Transverse colon (tissue), 4 donors: ENCODE data around the gene NOL8. TPM values are rescaled to one million over a fixed set of nuclear protein-coding genes. Genes with fewer than 3 reads are reported as not detected.

Experiments
- DNase-seq: peaks from one replicate; pipeline ENCODE4 v3.0.0-alpha.2; 2019
- H3K27ac ChIP-seq, 4 donors: fragments of 200-600 bp; sonication (generic); 2 replicates each; pipeline ENCODE4 v1.5.1; 2016 to 2018; ENCODE audit warnings: inconsistent platforms in 4 of 4
- H3K27me3 ChIP-seq: fragments of 200-600 bp; sonication (generic); 2 replicates; pipeline ENCODE4 v1.5.1; 2017; ENCODE audit warnings: inconsistent platforms
- H3K36me3 ChIP-seq, 4 donors: fragments of 200-600 bp; sonication (generic); 2 replicates each; pipeline ENCODE4 v1.5.1; 2017 to 2019; ENCODE audit warnings: inconsistent platforms in 4 of 4
- H3K4me1 ChIP-seq, 4 donors: fragments of 200-600 bp; sonication (generic); 2 replicates each; pipeline ENCODE4 v1.5.1; 2017 to 2020; ENCODE audit warnings: inconsistent platforms in 4 of 4
- H3K4me3 ChIP-seq, 4 donors: fragments of 200-600 bp; sonication (generic); 1 replicate in 1 of 4; 2 replicates in 3 of 4; pipeline versions ENCODE4 v1.5.1 to v1.6.1; 2017 to 2019; ENCODE audit warnings: inconsistent platforms in 4 of 4
- H3K9me3 ChIP-seq, 2 donors: fragments of 200-600 bp; sonication (generic); 2 replicates each; pipeline ENCODE4 v1.5.1; 2017 to 2019; ENCODE audit warnings: inconsistent platforms in 2 of 2
- EP300 ChIP-seq: sonication (generic); formaldehyde crosslinking; IDR thresholded peaks from one replicate; pipeline ENCODE4 v1.6.1; 2017; ENCODE audit warnings: antibody characterized with exemption, low read depth
- POLR2A ChIP-seq: fragments of 450-650 bp; IDR thresholded peaks from one replicate; pipeline ENCODE4 v1.6.1; 2016; ENCODE audit warnings: antibody characterized with exemption, mild to moderate bottlenecking, moderate library complexity
- POLR2AphosphoS5 ChIP-seq, 3 donors: sonication (generic); formaldehyde crosslinking; IDR thresholded peaks; one replicate each; pipeline ENCODE4 v1.6.1; 2016; ENCODE audit warnings: antibody characterized with exemption in 3 of 3
- WGBS, 2 donors: methylation state at CpG; one replicate each; pipeline ENCODE4 v1.1.5; 2018; ENCODE audit warnings: low coverage in 1 of 2; 5-methylcytosine and 5-hydroxymethylcytosine counted together
- in situ Hi-C, 4 donors: fragments of 200-750 bp; cut with MboI; loops; one replicate each; pipeline versions ENCODE4 v1.15.0 to v1.15.1; 2017; ENCODE audit warnings: low sequenced_read_pairs in 3 of 4, low pct_ligation_motif_present in 1 of 4, low pct_unique_long_range_greater_than_20kb in 1 of 4
- intact Hi-C: fragments of 100-400 bp; cut with DNase I; formaldehyde crosslinking; loops from one replicate; pipeline ENCODE4 v1.15.1; 2023; ENCODE audit warnings: low total_unique reads
- total RNA-seq, 4 donors: library from RNA; depleted of rRNA; stranded (reverse); fragments of >200 nt; gene quantifications; one replicate each; pipeline ENCODE4 v1.1.0, GENCODE V29; 2016
- TF ChIP-seq, protein P1 (sequence below), 5 experiments: fragments of 200-600 bp in 3 of 5; fragments of 450-650 bp in 2 of 5; sonication (generic) in 3 of 5; IDR thresholded peaks; 1 replicate in 2 of 5; 2 replicates in 3 of 5; pipeline ENCODE4 v1.5.1; 2016 to 2017; ENCODE audit warnings: antibody characterized with exemption in 5 of 5, inconsistent platforms in 3 of 5, mild to moderate bottlenecking in 2 of 5, moderate library complexity in 1 of 5

The NOL8 gene
- total RNA-seq, 4 donors from 2014 or later = 17.6 to 86.2 (median 24.3) TPM

DNA sequence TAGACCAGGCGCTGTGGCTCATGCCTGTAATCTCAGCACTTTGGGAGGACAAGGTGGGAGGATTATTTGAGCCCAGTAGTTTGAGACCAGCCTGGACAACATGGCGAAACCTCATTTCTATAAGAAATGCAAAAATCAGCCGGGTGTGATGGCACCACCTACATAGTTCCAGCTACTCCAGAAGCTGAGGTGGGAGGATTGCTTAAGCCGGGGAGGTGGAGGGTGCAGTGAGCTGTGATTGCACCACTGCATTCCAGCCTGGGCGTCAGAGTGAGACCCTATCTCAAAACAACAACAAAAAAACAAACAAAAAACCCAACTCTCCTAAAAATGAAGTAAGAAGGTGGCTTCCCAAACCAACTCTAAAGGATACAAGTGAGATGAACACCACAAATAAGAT is 54.6 kb downstream of the NOL8 start:
- WGBS, 2 donors = 95 to 97% methylated on average over 5 of the region's 5 CpGs
- H3K36me3 ChIP-seq = peaks cover 0 to 85% (median 37%) of the 10 kb centered on the region in 4 donors

DNA sequence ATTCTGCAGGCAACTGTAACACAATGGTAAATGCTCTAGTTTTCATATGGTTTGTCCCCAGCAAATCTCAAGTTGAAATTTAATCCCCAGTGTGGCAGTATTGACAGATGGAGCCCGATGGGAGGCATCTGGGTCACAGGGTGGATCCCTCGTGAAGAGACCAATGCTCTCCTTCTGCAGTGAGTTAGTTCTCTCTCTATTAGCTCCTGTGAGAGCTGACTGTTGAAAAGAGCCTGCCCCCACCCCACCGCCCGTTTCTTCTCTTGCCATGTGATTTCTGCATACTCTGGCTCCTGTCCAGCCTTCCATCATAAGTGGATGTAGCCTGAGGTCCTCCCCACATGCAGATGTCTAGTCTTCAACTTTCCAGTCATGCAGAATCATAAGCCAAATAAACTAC is 58.7 kb downstream of the NOL8 start:
- Histone ChIP-seq H3K4me3 (no peak overlapping the region), H3K27ac (no peak overlapping the region), H3K4me1 (no peaks in the 10 kb centered on the region), H3K9me3 (no peaks in the 10 kb centered on the region), H3K36me3 (peaks cover 0 to 94% (median 45%) of the 10 kb centered on the region in 4 donors), H3K27me3 (no peaks in the 10 kb centered on the region)
- no peak for DNase-seq
- no peak for TF ChIP-seq POLR2A
- TF ChIP-seq EP300 = no peak
- TF ChIP-seq POLR2AphosphoS5 (IDR thresholded peaks at IDR 0.05) = no peak
- TF ChIP-seq, protein P1, sequence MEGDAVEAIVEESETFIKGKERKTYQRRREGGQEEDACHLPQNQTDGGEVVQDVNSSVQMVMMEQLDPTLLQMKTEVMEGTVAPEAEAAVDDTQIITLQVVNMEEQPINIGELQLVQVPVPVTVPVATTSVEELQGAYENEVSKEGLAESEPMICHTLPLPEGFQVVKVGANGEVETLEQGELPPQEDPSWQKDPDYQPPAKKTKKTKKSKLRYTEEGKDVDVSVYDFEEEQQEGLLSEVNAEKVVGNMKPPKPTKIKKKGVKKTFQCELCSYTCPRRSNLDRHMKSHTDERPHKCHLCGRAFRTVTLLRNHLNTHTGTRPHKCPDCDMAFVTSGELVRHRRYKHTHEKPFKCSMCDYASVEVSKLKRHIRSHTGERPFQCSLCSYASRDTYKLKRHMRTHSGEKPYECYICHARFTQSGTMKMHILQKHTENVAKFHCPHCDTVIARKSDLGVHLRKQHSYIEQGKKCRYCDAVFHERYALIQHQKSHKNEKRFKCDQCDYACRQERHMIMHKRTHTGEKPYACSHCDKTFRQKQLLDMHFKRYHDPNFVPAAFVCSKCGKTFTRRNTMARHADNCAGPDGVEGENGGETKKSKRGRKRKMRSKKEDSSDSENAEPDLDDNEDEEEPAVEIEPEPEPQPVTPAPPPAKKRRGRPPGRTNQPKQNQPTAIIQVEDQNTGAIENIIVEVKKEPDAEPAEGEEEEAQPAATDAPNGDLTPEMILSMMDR (IDR thresholded peaks at IDR 0.05) = no peak
- WGBS, 2 donors = 72% methylated on average over 4 of the region's 4 CpGs; no CpG with 5 or more reads in 1 of the 2 donors
- in situ Hi-C loops = no loop called here
- intact Hi-C loops = no loop called here

More for the DNA sequence above, 54.6 kb downstream of the NOL8 start:
- Histone ChIP-seq H3K4me3 (no peak overlapping the region), H3K27ac (no peak overlapping the region), H3K27me3 (no peaks in the 10 kb centered on the region), H3K4me1 (no peaks in the 10 kb centered on the region), H3K9me3 (no peaks in the 10 kb centered on the region)
- in situ Hi-C loops (no loop called here), intact Hi-C loops (no loop called here)
- no peak for DNase-seq
- TF ChIP-seq POLR2AphosphoS5 (IDR thresholded peaks at IDR 0.05) (no peak), EP300 (no peak), POLR2A (no peak)
- TF ChIP-seq, protein P1 (IDR thresholded peaks at IDR 0.05) = no peak

DNA sequence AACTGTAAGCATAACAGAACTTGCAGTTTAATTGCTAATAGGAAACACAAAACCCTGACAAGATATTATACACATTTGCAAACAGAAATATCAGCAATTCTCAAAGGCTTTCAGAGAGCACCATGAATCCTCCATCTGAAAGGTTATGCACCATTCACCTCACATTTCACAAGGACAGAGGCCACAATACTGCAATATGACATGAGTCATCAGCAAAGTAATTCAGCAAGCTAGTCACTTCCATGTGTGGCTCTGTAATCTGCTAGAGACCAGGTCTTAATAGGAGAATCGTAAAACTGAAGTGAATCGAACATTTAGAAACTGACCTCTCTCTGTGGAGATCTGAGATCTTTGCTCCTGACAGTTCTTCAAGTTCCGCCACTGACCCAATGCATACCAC is 60.0 kb downstream of the NOL8 start:
- peaks cover 0 to 94% (median 44%) of the 10 kb centered on the region in 4 donors for H3K36me3 ChIP-seq
- no peaks in the 10 kb centered on the region for H3K4me1 ChIP-seq
- no peaks in the 10 kb centered on the region for H3K9me3 ChIP-seq
- intact Hi-C loops (no loop called here), in situ Hi-C loops (no loop called here)
- H3K27ac ChIP-seq = no peak overlapping the region
- DNase-seq = no peak
- 83 to 90% methylated on average over 3 of the region's 3 CpGs for WGBS, 2 donors
- no peaks in the 10 kb centered on the region for H3K27me3 ChIP-seq
- TF ChIP-seq EP300 (no peak), POLR2AphosphoS5 (IDR thresholded peaks at IDR 0.05) (no peak), POLR2A (no peak)
- TF ChIP-seq, protein P1 (IDR thresholded peaks at IDR 0.05) = no peak
- H3K4me3 ChIP-seq = no peak overlapping the region

DNA sequence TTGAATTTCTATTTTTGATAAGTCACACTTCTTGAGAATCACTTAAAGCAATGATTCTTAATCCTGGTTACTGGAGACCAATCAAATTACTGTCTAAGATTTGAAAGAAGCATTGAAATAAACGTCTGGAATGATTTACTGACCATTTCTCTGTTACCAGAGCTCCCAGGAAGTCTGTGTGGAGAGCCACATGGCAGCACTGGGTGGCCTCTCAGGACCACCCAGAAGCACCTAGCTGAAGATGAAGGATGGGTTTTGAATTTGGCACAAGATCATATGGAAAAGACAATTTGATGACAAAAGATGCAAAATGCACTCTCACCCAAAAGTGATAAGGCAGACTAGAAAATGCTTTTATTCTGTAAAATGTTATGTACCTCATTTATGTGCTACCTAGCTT is 62.0 kb downstream of the NOL8 start:
- H3K9me3 ChIP-seq = no peaks in the 10 kb centered on the region
- no peak overlapping the region for H3K4me3 ChIP-seq
- DNase-seq = no peak
- peaks cover 0 to 94% (median 46%) of the 10 kb centered on the region in 4 donors for H3K36me3 ChIP-seq
- TF ChIP-seq, protein P1 (IDR thresholded peaks at IDR 0.05) = no peak
- TF ChIP-seq POLR2A (no peak), EP300 (no peak), POLR2AphosphoS5 (IDR thresholded peaks at IDR 0.05) (no peak)
- no peak overlapping the region for H3K27ac ChIP-seq
- whole genome bisulfite sequencing, 2 donors = 33 to 57% methylated on average over 1 of the region's 1 CpG
- H3K27me3 ChIP-seq = no peaks in the 10 kb centered on the region
- intact Hi-C loops = no loop called here
- H3K4me1 ChIP-seq = no peaks in the 10 kb centered on the region
- in situ Hi-C loops = no loop called here
